Trophoblast cell (in vitro differentiated cells and primary cell): ENCODE measurements around the gene IMPDH1.
A peak's percentile ranks its signal among the peaks of the same experiment; 100 is the strongest.

ENCODE experiments used
- DNase-seq, 2 donors: peaks; one replicate each; pipeline ENCODE4 v3.0.0-alpha.2; 2016
- H2AFZ ChIP-seq: 2 replicates; pipeline ENCODE4 v1.6.1; 2013; ENCODE audit warnings: low read length, moderate library complexity, mild to moderate bottlenecking; ENCODE audit not compliant: insufficient read depth, poor library complexity
- H2AK5ac ChIP-seq: 2 replicates; pipeline ENCODE4 v1.6.1; 2013; ENCODE audit warnings: mild to moderate bottlenecking, low read length
- H2BK120ac ChIP-seq: 2 replicates; pipeline ENCODE4 v1.6.1; 2013; ENCODE audit warnings: low read length, mild to moderate bottlenecking, moderate library complexity; ENCODE audit not compliant: insufficient read depth, poor library complexity
- H2BK12ac ChIP-seq: 2 replicates; pipeline ENCODE4 v1.6.1; 2013; ENCODE audit warnings: mild to moderate bottlenecking, low read length, moderate library complexity
- H2BK5ac ChIP-seq: 2 replicates; pipeline ENCODE4 v1.6.1; 2013; ENCODE audit warnings: low read length, low read depth, moderate library complexity, mild to moderate bottlenecking; ENCODE audit not compliant: poor library complexity
- H3K14ac ChIP-seq: 2 replicates; pipeline ENCODE4 v1.6.1; 2013; ENCODE audit warnings: mild to moderate bottlenecking, low read length
- H3K18ac ChIP-seq: 2 replicates; pipeline ENCODE4 v1.6.1; 2013; ENCODE audit warnings: mild to moderate bottlenecking, low read length
- H3K23ac ChIP-seq: 2 replicates; pipeline ENCODE4 v1.6.1; 2013; ENCODE audit warnings: low read length
- H3K27ac ChIP-seq: 2 replicates; pipeline ENCODE4 v1.5.1; 2013; ENCODE audit warnings: low read depth, mild to moderate bottlenecking, inconsistent platforms, low read length, moderate library complexity
- H3K27me3 ChIP-seq: 2 replicates; pipeline ENCODE4 v1.6.1; 2013; ENCODE audit warnings: inconsistent platforms, mild to moderate bottlenecking, low read length, moderate library complexity; ENCODE audit not compliant: insufficient read depth
- H3K36me3 ChIP-seq, 2 experiments: 1 replicate in 1 of 2; 2 replicates in 1 of 2; pipeline ENCODE4 v1.6.1; 2013; ENCODE audit warnings: low read length in 2 of 2, mild to moderate bottlenecking in 2 of 2, moderate library complexity in 1 of 2; ENCODE audit not compliant: insufficient read depth in 2 of 2, control insufficient read depth in 1 of 2
- H3K4ac ChIP-seq: 2 replicates; pipeline ENCODE4 v1.6.1; 2013; ENCODE audit warnings: low read depth, mild to moderate bottlenecking, low read length, moderate library complexity
- H3K4me1 ChIP-seq, 2 experiments: 1 replicate in 1 of 2; 2 replicates in 1 of 2; pipeline ENCODE4 v1.6.1; 2013; ENCODE audit warnings: low read length in 2 of 2, mild to moderate bottlenecking in 2 of 2, moderate library complexity in 1 of 2; ENCODE audit not compliant: insufficient read depth in 2 of 2, control insufficient read depth in 1 of 2
- H3K4me2 ChIP-seq: 2 replicates; pipeline ENCODE4 v1.6.1; 2013; ENCODE audit warnings: inconsistent platforms, mild to moderate bottlenecking, low read length, moderate library complexity
- H3K4me3 ChIP-seq: 2 replicates; pipeline ENCODE4 v1.5.1; 2013; ENCODE audit warnings: mild to moderate bottlenecking, low read depth, low read length, inconsistent platforms
- H3K79me1 ChIP-seq: one replicate; pipeline ENCODE4 v1.6.1; 2013; ENCODE audit warnings: low read length
- H3K79me2 ChIP-seq: 2 replicates; pipeline ENCODE4 v1.6.1; 2013; ENCODE audit warnings: low read length, mild to moderate bottlenecking; ENCODE audit not compliant: control insufficient read depth, insufficient read depth, poor library complexity
- H3K9ac ChIP-seq: 2 replicates; pipeline ENCODE4 v1.6.1; 2013; ENCODE audit warnings: mild to moderate bottlenecking, low read length
- H3K9me3 ChIP-seq: 2 replicates; pipeline ENCODE4 v1.6.1; 2013; ENCODE audit warnings: low read depth, mild to moderate bottlenecking, control low read depth, inconsistent platforms, low read length; ENCODE audit not compliant: insufficient read depth
- H4K12ac ChIP-seq: 2 replicates; pipeline ENCODE4 v1.6.1; 2013; ENCODE audit warnings: low read depth, mild to moderate bottlenecking, low read length, moderate library complexity
- H4K8ac ChIP-seq: 2 replicates; pipeline ENCODE4 v1.6.1; 2013; ENCODE audit warnings: low read depth, mild to moderate bottlenecking, low read length, moderate library complexity
- H4K91ac ChIP-seq: one replicate; pipeline ENCODE4 v1.6.1; 2013; ENCODE audit warnings: low read depth, mild to moderate bottlenecking, low read length, moderate library complexity
- WGBS: extraction: QIAGEN DNeasy Blood & Tissue Kit; methylation state at CpG from one replicate; pipeline ENCODE4 v1.1.7; 2013; ENCODE audit warnings: missing lambda C conversion rate; ENCODE audit not compliant: insufficient read length, insufficient coverage; ENCODE audit errors: extremely low coverage; 5-methylcytosine and 5-hydroxymethylcytosine counted together

Gene IMPDH1

GRCh38 chr7:128383776-128384175, 26.0 kb downstream of the IMPDH1 start:
- H3K79me1 ChIP-seq, result peaks cover 32% of the 10 kb centered on the region
- H3K79me2 ChIP-seq, result peaks cover 8% of the 10 kb centered on the region
- H4K91ac ChIP-seq, result peak overlapping the region; percentile 15
- H3K4me1 ChIP-seq, result peaks cover 39 to 42% of the 10 kb centered on the region in 2 experiments
- peak overlapping the region; percentile 15 for H2AK5ac ChIP-seq
- H3K27me3 ChIP-seq, result no peaks in the 10 kb centered on the region
- no peak for DNase-seq
- H2AFZ ChIP-seq, result no peak overlapping the region
- H3K23ac ChIP-seq, result no peak overlapping the region
- H4K8ac ChIP-seq, result peak overlapping the region; percentile 12
- WGBS, result no CpG with 5 or more reads among the region's 3 CpGs
- peak overlapping the region; percentile 26 for H2BK5ac ChIP-seq
- H3K4ac ChIP-seq, result no peak overlapping the region
- no peaks in the 10 kb centered on the region for H3K36me3 ChIP-seq
- H3K4me3 ChIP-seq, result no peak overlapping the region
- H3K4me2 ChIP-seq, result no peak overlapping the region
- peak overlapping the region; percentile 26 for H2BK120ac ChIP-seq
- peak overlapping the region; percentile 49 for H3K14ac ChIP-seq
- H2BK12ac ChIP-seq, result peak overlapping the region; percentile 50
- H3K9ac ChIP-seq, result no peak overlapping the region
- H4K12ac ChIP-seq, result no peak overlapping the region
- no peak overlapping the region for H3K27ac ChIP-seq
- no peak overlapping the region for H3K18ac ChIP-seq
- no peaks in the 10 kb centered on the region for H3K9me3 ChIP-seq

DNA sequence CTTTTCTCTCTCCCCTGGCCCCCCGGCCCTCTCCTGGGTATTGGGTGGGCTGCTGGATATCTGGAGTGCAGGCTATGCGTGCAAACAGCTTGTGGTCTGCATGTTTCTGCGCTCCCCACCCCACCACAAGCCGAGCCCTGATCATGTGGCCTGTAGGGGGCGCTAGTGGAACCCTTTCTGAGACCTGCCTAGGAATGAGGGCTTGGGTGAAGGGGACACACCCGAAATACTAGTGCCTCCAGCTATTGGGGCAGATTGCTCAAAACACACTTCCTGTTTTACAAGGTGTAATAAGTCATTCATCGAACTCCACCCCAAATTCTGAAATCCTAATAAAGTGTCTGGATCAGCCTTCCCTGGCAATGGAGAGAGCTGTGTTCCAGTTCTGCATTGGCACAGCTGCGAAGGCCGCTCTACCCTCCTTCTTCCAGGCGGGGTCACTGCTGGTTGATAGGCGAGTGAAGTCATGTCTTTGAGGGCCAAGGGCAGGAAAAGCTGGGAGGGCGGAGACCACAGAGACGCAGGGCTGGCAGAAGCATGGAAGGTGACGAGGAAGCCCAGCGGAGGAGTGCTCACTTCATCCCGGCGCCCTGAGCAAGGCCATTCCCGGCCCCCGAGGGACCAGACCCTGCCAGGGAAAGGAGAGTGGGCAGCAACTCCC, 28.5 kb downstream of the IMPDH1 start:
- no CpG with 5 or more reads among the region's 19 CpGs for WGBS
- Histone ChIP-seq H3K14ac (peak overlapping the region; percentile 38), H3K18ac (peak overlapping the region; percentile 62), H2AK5ac (peak overlapping the region; percentile 55), H2BK12ac (peak overlapping the region; percentile 58), H3K4me1 (peaks cover 35 to 39% of the 10 kb centered on the region in 2 experiments), H3K4me2 (no peak overlapping the region), H4K12ac (no peak overlapping the region), H3K79me1 (peaks cover 32% of the 10 kb centered on the region), H3K4me3 (no peak overlapping the region), H3K23ac (no peak overlapping the region), H3K36me3 (no peaks in the 10 kb centered on the region), H3K27ac (peak overlapping the region; percentile 52), H3K79me2 (peaks cover 8% of the 10 kb centered on the region), H3K4ac (peak overlapping the region; percentile 9), H2AFZ (no peak overlapping the region), H4K91ac (peak overlapping the region; percentile 59), H2BK5ac (peak overlapping the region; percentile 59), H3K27me3 (no peaks in the 10 kb centered on the region), H3K9me3 (no peaks in the 10 kb centered on the region), H3K9ac (no peak overlapping the region), H4K8ac (peak overlapping the region; percentile 39), H2BK120ac (peak overlapping the region; percentile 82)
- no peak for DNase-seq

- peaks cover 32% of the 10 kb centered on the region for H3K79me1 ChIP-seq
- no peaks in the 10 kb centered on the region for H3K27me3 ChIP-seq
- H2AFZ ChIP-seq, result no peak overlapping the region
- peak overlapping the region; percentile 0 for H3K4ac ChIP-seq
- no peak overlapping the region for H3K4me2 ChIP-seq
- H3K9me3 ChIP-seq, result no peaks in the 10 kb centered on the region
- H2AK5ac ChIP-seq, result peak overlapping the region; percentile 71
- peaks cover 35 to 39% of the 10 kb centered on the region in 2 experiments for H3K4me1 ChIP-seq
- H4K8ac ChIP-seq, result peak overlapping the region; percentile 64
- H3K14ac ChIP-seq, result peak overlapping the region; percentile 5
- peak overlapping the region; percentile 52 for H2BK12ac ChIP-seq
- peak overlapping the region; percentile 91 for H3K27ac ChIP-seq
- H2BK5ac ChIP-seq, result peak overlapping the region; percentile 15
- peak overlapping the region; percentile 86 for H2BK120ac ChIP-seq
- no peak overlapping the region for H3K23ac ChIP-seq
- H4K12ac ChIP-seq, result no peak overlapping the region
- no peak overlapping the region for H3K4me3 ChIP-seq
- peak overlapping the region; percentile 17 for H3K18ac ChIP-seq
- no peaks in the 10 kb centered on the region for H3K36me3 ChIP-seq
- H3K9ac ChIP-seq, result no peak overlapping the region
- no peak for DNase-seq
- H3K79me2 ChIP-seq, result peaks cover 8% of the 10 kb centered on the region
- peak overlapping the region; percentile 73 for H4K91ac ChIP-seq
- no CpG with 5 or more reads among the region's 3 CpGs for WGBS
These were observed 29.2 kb downstream of the IMPDH1 start for GRCh38 chr7:128380483-128381106.

- H2BK120ac ChIP-seq, result peak overlapping the region; percentile 86
- WGBS, result no CpG with 5 or more reads among the region's 6 CpGs
- H4K8ac ChIP-seq, result peak overlapping the region; percentile 64
- H3K23ac ChIP-seq, result no peak overlapping the region
- H2BK12ac ChIP-seq, result peak overlapping the region; percentile 52
- H3K4me3 ChIP-seq, result no peak overlapping the region
- no peak overlapping the region for H4K12ac ChIP-seq
- H3K4me1 ChIP-seq, result peaks cover 35 to 39% of the 10 kb centered on the region in 2 experiments
- peak overlapping the region; percentile 71 for H2AK5ac ChIP-seq
- H3K27me3 ChIP-seq, result no peaks in the 10 kb centered on the region
- peak overlapping the region; percentile 0 for H3K4ac ChIP-seq
- H3K9ac ChIP-seq, result no peak overlapping the region
- H3K36me3 ChIP-seq, result no peaks in the 10 kb centered on the region
- peak overlapping the region; percentile 41 for H3K18ac ChIP-seq
- peak overlapping the region; percentile 15 for H2BK5ac ChIP-seq
- peak overlapping the region; percentile 91 for H3K27ac ChIP-seq
- H2AFZ ChIP-seq, result peak overlapping the region; percentile 37
- DNase-seq, result no peak
- H3K79me2 ChIP-seq, result peaks cover 8% of the 10 kb centered on the region
- H3K14ac ChIP-seq, result peak overlapping the region; percentile 53
- peaks cover 32% of the 10 kb centered on the region for H3K79me1 ChIP-seq
- no peaks in the 10 kb centered on the region for H3K9me3 ChIP-seq
- H3K4me2 ChIP-seq, result no peak overlapping the region
- H4K91ac ChIP-seq, result peak overlapping the region; percentile 73
These were observed 29.8 kb downstream of the IMPDH1 start for GRCh38 chr7:128379900-128380479.
